KMS-11 (cell line): ENCODE data around the gene MPO.

Source experiments
- H2AFZ ChIP-seq: fragments of 200-600 bp; sonication (generic); 2 replicates; pipeline ENCODE4 v1.6.1; 2016; ENCODE audit warnings: antibody characterized with exemption, mixed run types, low read depth
- H3K27ac ChIP-seq: fragments of 200-600 bp; sonication (generic); 2 replicates; pipeline ENCODE4 v1.6.1; 2016; ENCODE audit warnings: mild to moderate bottlenecking, mixed run types
- H3K27me3 ChIP-seq: fragments of 200-600 bp; sonication (generic); 2 replicates; pipeline ENCODE4 v1.6.1; 2017; ENCODE audit warnings: mild to moderate bottlenecking, low read depth, mixed run types, moderate library complexity; ENCODE audit not compliant: insufficient read depth
- H3K36me3 ChIP-seq: fragments of 200-600 bp; sonication (generic); 2 replicates; pipeline ENCODE4 v1.6.1; 2017; ENCODE audit warnings: mild to moderate bottlenecking, mixed run types; ENCODE audit not compliant: insufficient read depth
- H3K4me1 ChIP-seq: fragments of 200-600 bp; sonication (generic); 2 replicates; pipeline ENCODE4 v1.6.1; 2016; ENCODE audit warnings: mild to moderate bottlenecking, low read depth, mixed run types; ENCODE audit not compliant: poor library complexity, severe bottlenecking
- H3K4me2 ChIP-seq: fragments of 200-600 bp; sonication (generic); 2 replicates; pipeline ENCODE4 v1.7.0; 2016; ENCODE audit warnings: mild to moderate bottlenecking, mixed run types
- H3K4me3 ChIP-seq: fragments of 200-600 bp; sonication (generic); IDR thresholded peaks from 2 replicates; pipeline ENCODE4 v1.6.1; 2017; ENCODE audit warnings: low read depth, low read length, mixed read lengths; ENCODE audit not compliant: insufficient read depth
- H3K79me2 ChIP-seq: fragments of 200-600 bp; sonication (generic); 2 replicates; pipeline ENCODE4 v1.6.1; 2016; ENCODE audit warnings: low read depth, mixed run types; ENCODE audit not compliant: insufficient read depth
- H3K9ac ChIP-seq: fragments of 200-600 bp; sonication (generic); 2 replicates; pipeline ENCODE4 v1.6.1; 2016; ENCODE audit warnings: mild to moderate bottlenecking, mixed run types
- H4K20me1 ChIP-seq: fragments of 200-600 bp; sonication (generic); 2 replicates; pipeline ENCODE4 v1.6.1; 2016; ENCODE audit warnings: mild to moderate bottlenecking, mixed run types; ENCODE audit not compliant: insufficient read depth
- CTCF ChIP-seq: fragments of 200-600 bp; sonication (generic); conservative IDR thresholded peaks from 2 replicates; pipeline ENCODE4 v1.6.1; 2017; ENCODE audit warnings: low read depth, mild to moderate bottlenecking, antibody characterized with exemption, low read length, moderate library complexity, mixed read lengths

The MPO gene

DNA sequence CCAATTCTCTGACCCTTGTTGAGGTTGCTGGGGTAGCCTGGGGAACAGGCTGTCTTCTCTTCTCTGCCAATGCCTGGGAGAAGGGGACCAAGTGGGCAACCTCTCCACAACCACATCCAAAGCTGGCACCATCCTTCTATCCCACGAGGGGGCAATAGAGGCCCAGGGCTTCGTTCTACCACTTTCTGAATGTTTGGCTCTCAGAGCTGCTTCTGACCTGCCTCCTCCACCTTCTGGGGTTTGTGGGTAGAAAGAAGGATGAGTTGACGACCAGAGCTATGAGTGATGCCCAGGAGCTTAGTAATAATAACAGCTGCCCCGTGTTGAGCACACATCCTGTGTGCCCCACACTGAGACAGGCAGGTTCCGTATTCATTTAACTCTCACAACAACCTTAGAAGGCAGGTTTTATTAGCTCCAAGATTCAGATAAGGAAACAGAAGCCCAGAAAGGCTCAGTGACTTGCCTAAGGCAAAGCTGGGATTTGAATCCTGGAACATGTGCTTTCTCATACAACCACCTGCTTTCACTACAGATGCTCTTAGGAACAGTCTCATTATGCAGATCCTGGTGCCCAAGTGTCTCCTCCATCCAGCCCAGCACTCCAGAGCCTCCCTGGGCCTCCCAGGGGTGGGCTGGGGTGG, 36.8 kb upstream of the MPO start:
- peak overlapping the region; percentile 2; the same call in 1 of the 2 replicates for H3K4me2 ChIP-seq
- peak overlapping the region; percentile 33 for H3K27ac ChIP-seq
- H3K79me2 ChIP-seq: no peaks in the 10 kb centered on the region
- peak; percentile 79 for TF ChIP-seq CTCF
- H3K4me1 ChIP-seq: peaks cover 21% of the 10 kb centered on the region
- H3K9ac ChIP-seq: no peak overlapping the region; the same call in 1 of the 2 replicates
- no peaks in the 10 kb centered on the region for H3K27me3 ChIP-seq
- no peak overlapping the region for H3K4me3 ChIP-seq
- H2AFZ ChIP-seq: 0 out of 2 replicates have a peak overlapping the region, but pooled peaks have one; percentile 4
- H4K20me1 ChIP-seq: no peaks in the 10 kb centered on the region
- H3K36me3 ChIP-seq: no peaks in the 10 kb centered on the region

GRCh38 chr17:58316260-58316960, 35.7 kb upstream of the MPO start:
- no peaks in the 10 kb centered on the region for H4K20me1 ChIP-seq
- H2AFZ ChIP-seq: no peak overlapping the region
- no peak overlapping the region for H3K4me3 ChIP-seq
- H3K4me2 ChIP-seq: no peak overlapping the region
- no peaks in the 10 kb centered on the region for H3K79me2 ChIP-seq
- no peak overlapping the region for H3K27ac ChIP-seq
- no peak for TF ChIP-seq CTCF
- H3K36me3 ChIP-seq: no peaks in the 10 kb centered on the region
- H3K4me1 ChIP-seq: peaks cover 21% of the 10 kb centered on the region
- no peaks in the 10 kb centered on the region for H3K27me3 ChIP-seq
- H3K9ac ChIP-seq: no peak overlapping the region

DNA sequence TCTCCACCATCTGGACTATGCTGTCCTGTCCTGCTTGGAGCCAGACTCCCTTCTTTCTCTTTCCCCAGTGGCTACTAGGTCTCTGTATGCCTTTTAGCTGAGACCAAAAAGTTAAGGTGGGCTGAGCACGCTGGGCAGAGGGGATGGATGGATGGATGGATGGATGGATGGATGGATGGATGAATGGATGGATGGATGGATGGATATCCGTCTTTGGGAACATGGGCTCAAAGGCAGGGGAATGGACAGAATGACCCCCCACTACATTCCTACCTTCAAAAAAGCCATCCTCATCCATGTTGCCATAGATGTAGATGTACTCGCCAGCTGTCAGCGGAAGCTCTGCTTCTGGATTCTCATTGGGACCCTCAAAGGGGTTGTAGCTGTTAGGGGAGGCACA, 35.0 kb upstream of the MPO start:
- Histone ChIP-seq H3K4me2 (no peak overlapping the region), H3K4me1 (peaks cover 21% of the 10 kb centered on the region), H3K9ac (no peak overlapping the region), H3K79me2 (no peaks in the 10 kb centered on the region), H3K27ac (no peak overlapping the region), H3K36me3 (no peaks in the 10 kb centered on the region), H4K20me1 (no peaks in the 10 kb centered on the region), H3K4me3 (no peak overlapping the region), H3K27me3 (no peaks in the 10 kb centered on the region), H2AFZ (no peak overlapping the region)
- no peak for TF ChIP-seq CTCF

- no peak overlapping the region for H3K4me3 ChIP-seq
- no peak overlapping the region for H3K9ac ChIP-seq
- H3K4me1 ChIP-seq: peaks cover 21% of the 10 kb centered on the region
- H4K20me1 ChIP-seq: no peaks in the 10 kb centered on the region
- no peak overlapping the region for H3K4me2 ChIP-seq
- no peak overlapping the region for H2AFZ ChIP-seq
- no peaks in the 10 kb centered on the region for H3K36me3 ChIP-seq
- TF ChIP-seq CTCF: no peak
- no peak overlapping the region for H3K27ac ChIP-seq
- no peaks in the 10 kb centered on the region for H3K79me2 ChIP-seq
- no peaks in the 10 kb centered on the region for H3K27me3 ChIP-seq
Measured at GRCh38 chr17:58315281-58315711, 34.6 kb upstream of the MPO start.
